B cell (primary cell): ENCODE data around the gene CDC25B. TPM values are rescaled to one million over a fixed set of nuclear protein-coding genes. Genes with fewer than 3 reads are reported as not detected.

Experiments used
- ATAC-seq: fragments of 200-7000 bp; cut with Tn5 transposase; one replicate; pipeline ENCODE4 v1.10.0; 2021; ENCODE audit warnings: low read depth, mild to moderate bottlenecking, moderate number of reproducible peaks, moderate library complexity
- CTCF ChIA-PET: fragments of 350-600 bp; sonication (Branson Sonifier 250); formaldehyde crosslinking; loops from one replicate; lab custom pipeline; 2021; ENCODE audit warnings: antibody characterized with exemption, inconsistent platforms; lab: Charles Lee
- POLR2A ChIA-PET: fragments of 350-600 bp; sonication (Branson Sonifier 250); formaldehyde crosslinking; loops from one replicate; lab custom pipeline; 2021; ENCODE audit warnings: antibody characterized with exemption; lab: Charles Lee
- DNase-seq: peaks from one replicate; pipeline ENCODE4 v3.0.0; 2013
- H2AFZ ChIP-seq: 2 replicates; pipeline ENCODE4 v1.6.1; 2012; ENCODE audit warnings: mild to moderate bottlenecking, low read depth, low read length; ENCODE audit not compliant: insufficient read depth, poor library complexity, severe bottlenecking
- H3K27ac ChIP-seq, 2 donors: 1 replicate in 1 of 2; 2 replicates in 1 of 2; pipeline ENCODE4 v1.5.1; 2012 to 2013; ENCODE audit warnings: low read length in 2 of 2, mild to moderate bottlenecking in 2 of 2, moderate library complexity in 1 of 2
- H3K27me3 ChIP-seq, 4 experiments: fragments of 200-600 bp in 1 of 4; sonication (generic) in 1 of 4; replicated peaks in 1 of 4; 1 replicate in 2 of 4; 2 replicates in 2 of 4; pipeline versions ENCODE4 v1.6.1 to v1.7.0; 2013 to 2016; ENCODE audit warnings: low read length in 3 of 4, mild to moderate bottlenecking in 2 of 4, mixed read lengths in 1 of 4, moderate library complexity in 1 of 4; ENCODE audit not compliant: insufficient read depth in 4 of 4, control insufficient read depth in 3 of 4; ENCODE audit errors: control extremely low read depth in 1 of 4
- H3K36me3 ChIP-seq, 2 experiments: replicated peaks in 1 of 2; 1 replicate in 1 of 2; 2 replicates in 1 of 2; pipeline versions ENCODE4 v1.6.1 to v1.7.1; 2013; ENCODE audit warnings: low read length in 1 of 2; ENCODE audit not compliant: insufficient read depth in 2 of 2, control insufficient read depth in 1 of 2; ENCODE audit errors: control extremely low read depth in 1 of 2, extremely low read depth in 1 of 2
- H3K4me1 ChIP-seq, 2 donors: fragments of 200-600 bp in 1 of 2; sonication (generic) in 1 of 2; 1 replicate in 1 of 2; 2 replicates in 1 of 2; pipeline versions ENCODE4 v1.5.1 to v1.6.1; 2013 to 2017; ENCODE audit warnings: low read length in 2 of 2; ENCODE audit not compliant: control insufficient read depth in 2 of 2, insufficient read depth in 2 of 2
- H3K4me2 ChIP-seq: replicated peaks from 2 replicates; pipeline ENCODE3; 2012; ENCODE audit warnings: mild to moderate bottlenecking, low read depth, low read length; ENCODE audit not compliant: poor library complexity, severe bottlenecking
- H3K4me3 ChIP-seq, 5 experiments: fragments of 200-600 bp in 1 of 5; sonication (generic) in 1 of 5; 1 replicate in 3 of 5; 2 replicates in 2 of 5; pipeline versions ENCODE4 v1.5.1 to v1.7.0; 2011 to 2016; ENCODE audit warnings: low read length in 4 of 5, mild to moderate bottlenecking in 4 of 5, low read depth in 2 of 5, control low read depth in 1 of 5, moderate library complexity in 1 of 5; ENCODE audit not compliant: insufficient read depth in 1 of 5; ENCODE audit errors: control extremely low read depth in 1 of 5, extremely low read depth in 1 of 5
- H3K79me2 ChIP-seq: fragments of 200-600 bp; sonication (generic); one replicate; pipeline ENCODE4 v1.6.0; 2016; ENCODE audit warnings: low read length; ENCODE audit not compliant: control insufficient read depth, insufficient read depth
- H3K9ac ChIP-seq: fragments of 200-600 bp; sonication (generic); 2 replicates; pipeline ENCODE4 v1.6.1; 2017; ENCODE audit warnings: mild to moderate bottlenecking, low read length, moderate library complexity
- H3K9me3 ChIP-seq, 3 donors: one replicate each; pipeline versions ENCODE4 v1.6.1 to v1.7.1; 2013; ENCODE audit warnings: low read length in 2 of 3; ENCODE audit not compliant: control insufficient read depth in 2 of 3, insufficient read depth in 1 of 3; ENCODE audit errors: control extremely low read depth in 1 of 3
- H4K20me1 ChIP-seq: 2 replicates; pipeline ENCODE4 v1.6.0; 2012; ENCODE audit warnings: mild to moderate bottlenecking, low read length; ENCODE audit not compliant: insufficient read depth, control insufficient read depth, poor library complexity, severe bottlenecking
- H3K27ac Mint-ChIP-seq: one replicate; pipeline ENCODE4 v1.8.0; 2021; ENCODE audit warnings: mixed read lengths
- H3K27me3 Mint-ChIP-seq: one replicate; pipeline ENCODE4 v1.8.0; 2021; ENCODE audit warnings: mixed read lengths
- H3K4me1 Mint-ChIP-seq: one replicate; pipeline ENCODE4 v1.8.0; 2021; ENCODE audit warnings: mixed read lengths
- H3K4me3 Mint-ChIP-seq: one replicate; pipeline ENCODE4 v1.8.0; 2021; ENCODE audit warnings: mixed read lengths
- H3K9me3 Mint-ChIP-seq: one replicate; pipeline ENCODE4 v1.8.0; 2022; ENCODE audit warnings: mixed read lengths; ENCODE audit not compliant: insufficient read depth
- EZH2 ChIP-seq: IDR thresholded peaks from 2 replicates; pipeline ENCODE4 v1.6.1; 2012; ENCODE audit warnings: borderline replicate concordance, low read depth, mild to moderate bottlenecking, moderate library complexity, low read length; ENCODE audit not compliant: insufficient read depth, poor library complexity, severe bottlenecking
- WGBS: methylation state at CpG from one replicate; pipeline ENCODE4 v1.1.5; 2013; ENCODE audit warnings: missing lambda C conversion rate; ENCODE audit not compliant: insufficient coverage; 5-methylcytosine and 5-hydroxymethylcytosine counted together
- intact Hi-C: fragments of 100-400 bp; cut with micrococcal nuclease; formaldehyde crosslinking; loops from one replicate; pipeline ENCODE4 v1.10.0; 2022
- polyA plus RNA-seq: library from polyadenylated mRNA; depleted of rRNA; stranded (reverse); fragments of >200 nt; gene quantifications from 2 replicates; pipeline ENCODE4 v1.2.3, GENCODE V29; 2012
- total RNA-seq, 2 donors: library from RNA; stranded (reverse); fragments of 120-200 nt in 1 of 2; gene quantifications; 1 replicate in 1 of 2; 2 replicates in 1 of 2; pipeline versions ENCODE4 v1.2.3 to v1.2.4, GENCODE V29; 2013 to 2022
- TF ChIP-seq, protein P1 (sequence below): fragments of 200-600 bp; IDR thresholded peaks from one replicate; pipeline ENCODE4 v1.8.0; 2022; ENCODE audit warnings: antibody characterized with exemption, mild to moderate bottlenecking

Gene CDC25B
- total and polyA plus RNA-seq, 2 donors (not counting 1 experiment from before 2014, with no cell fraction given): 72.3 to 114 TPM

DNA sequence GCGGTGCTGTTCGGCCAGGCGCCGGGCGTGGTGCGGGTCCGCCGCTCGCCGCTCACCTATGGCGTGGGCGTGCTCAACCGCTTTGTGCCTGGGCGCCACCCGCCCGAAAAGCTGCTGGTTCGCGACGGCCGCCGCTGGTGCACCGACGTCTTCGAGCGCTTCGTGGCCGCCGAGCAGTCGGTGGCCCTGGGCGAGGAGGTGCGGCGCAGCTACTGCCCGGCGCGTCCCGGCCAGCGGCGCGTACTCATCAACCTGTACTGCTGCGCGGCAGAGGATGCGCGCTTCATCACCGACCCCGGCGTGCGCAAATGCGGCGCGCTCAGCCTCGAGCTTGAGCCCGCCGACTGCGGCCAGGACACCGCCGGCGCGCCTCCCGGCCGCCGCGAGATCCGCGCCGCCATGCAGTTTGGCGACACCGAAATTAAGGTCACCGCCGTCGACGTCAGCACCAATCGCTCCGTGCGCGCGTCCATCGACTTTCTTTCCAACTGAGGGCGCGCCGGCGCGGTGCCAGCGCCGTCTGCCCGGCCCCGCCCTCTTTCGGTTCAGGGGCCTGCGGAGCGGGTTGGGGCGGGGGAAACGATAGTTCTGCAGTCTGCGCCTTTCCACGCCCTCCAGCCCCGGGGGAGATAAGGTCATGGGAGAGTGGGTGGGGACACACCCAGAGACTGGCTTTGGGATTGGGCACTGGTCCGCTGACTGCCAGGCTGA is 44.3 kb upstream of the CDC25B start:
- Mint-ChIP-seq H3K4me1 (peaks cover 7% of the 10 kb centered on the region), H3K9me3 (no peaks in the 10 kb centered on the region), H3K4me3 (peak overlapping the region; percentile 85), H3K27ac (peak overlapping the region; percentile 85), H3K27me3 (peaks cover 5% of the 10 kb centered on the region)
- Histone ChIP-seq H3K9ac (peak overlapping the region; percentile 54), H3K4me1 (peaks cover 0 to 12% of the 10 kb centered on the region in 2 donors), H3K79me2 (peaks cover 3% of the 10 kb centered on the region), H3K36me3 (no peaks in the 10 kb centered on the region), H3K27me3 (peaks cover 0 to 5% (median 0%) of the 10 kb centered on the region in 4 experiments), H3K4me3 (peak overlapping the region in 4 of 5 experiments; percentile 19 to 56 (median 50)), H3K4me2 (peak overlapping the region; percentile 82), H2AFZ (peak overlapping the region; percentile 75), H4K20me1 (no peaks in the 10 kb centered on the region), H3K27ac (no peak overlapping the region), H3K9me3 (no peaks in the 10 kb centered on the region)
- ATAC-seq (peak; percentile 84), DNase-seq (peak; percentile 62)
- ChIA-PET POLR2A (no interaction called here), CTCF (interaction anchor here (0.5 to 3.9 kb wide), 7 partner anchors 15 to 328 kb away, joined by 3 to 47 read pairs (median 3); partner anchors contain the start of gene ADISSP)
- WGBS: 57% methylated on average over 95 of the region's 95 CpGs
- intact Hi-C loops: loop anchor here (5.0 kb wide), 1 partner anchor 320 kb away; no protein-coding TSS in a partner anchor
- no peak for TF ChIP-seq EZH2
- TF ChIP-seq, protein P1, sequence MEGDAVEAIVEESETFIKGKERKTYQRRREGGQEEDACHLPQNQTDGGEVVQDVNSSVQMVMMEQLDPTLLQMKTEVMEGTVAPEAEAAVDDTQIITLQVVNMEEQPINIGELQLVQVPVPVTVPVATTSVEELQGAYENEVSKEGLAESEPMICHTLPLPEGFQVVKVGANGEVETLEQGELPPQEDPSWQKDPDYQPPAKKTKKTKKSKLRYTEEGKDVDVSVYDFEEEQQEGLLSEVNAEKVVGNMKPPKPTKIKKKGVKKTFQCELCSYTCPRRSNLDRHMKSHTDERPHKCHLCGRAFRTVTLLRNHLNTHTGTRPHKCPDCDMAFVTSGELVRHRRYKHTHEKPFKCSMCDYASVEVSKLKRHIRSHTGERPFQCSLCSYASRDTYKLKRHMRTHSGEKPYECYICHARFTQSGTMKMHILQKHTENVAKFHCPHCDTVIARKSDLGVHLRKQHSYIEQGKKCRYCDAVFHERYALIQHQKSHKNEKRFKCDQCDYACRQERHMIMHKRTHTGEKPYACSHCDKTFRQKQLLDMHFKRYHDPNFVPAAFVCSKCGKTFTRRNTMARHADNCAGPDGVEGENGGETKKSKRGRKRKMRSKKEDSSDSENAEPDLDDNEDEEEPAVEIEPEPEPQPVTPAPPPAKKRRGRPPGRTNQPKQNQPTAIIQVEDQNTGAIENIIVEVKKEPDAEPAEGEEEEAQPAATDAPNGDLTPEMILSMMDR: no peak

DNA sequence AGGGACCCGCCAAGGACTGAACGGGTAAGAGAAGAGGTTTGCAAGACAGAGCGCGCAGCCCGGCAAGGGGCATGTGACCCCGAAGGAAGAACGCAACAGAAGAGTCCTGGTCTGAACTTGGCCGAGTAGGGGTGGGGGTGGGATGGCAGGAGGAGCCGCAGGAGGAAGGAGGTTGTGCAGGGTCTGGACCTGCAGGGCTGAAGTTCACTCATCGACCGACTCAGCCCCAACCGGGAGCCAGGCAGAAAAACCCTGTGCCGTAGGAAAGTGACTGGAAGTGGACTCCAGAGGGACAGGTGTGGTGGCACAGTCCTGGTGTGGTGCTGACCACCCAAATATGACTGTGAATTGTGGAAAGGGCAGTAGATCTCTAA is 43.7 kb upstream of the CDC25B start:
- TF ChIP-seq, protein P1: no peak
- TF ChIP-seq EZH2: no peak
- intact Hi-C loops: loop anchor here (5.0 kb wide), 1 partner anchor 320 kb away; no protein-coding TSS in a partner anchor

More for the DNA sequence above, 43.7 kb upstream of the CDC25B start:
- no peak for DNase-seq
- Histone ChIP-seq H4K20me1 (no peaks in the 10 kb centered on the region), H3K27me3 (no peaks in the 10 kb centered on the region), H3K4me1 (peaks cover 0 to 12% of the 10 kb centered on the region in 2 donors), H3K4me2 (peak overlapping the region; percentile 82), H3K36me3 (no peaks in the 10 kb centered on the region), H3K27ac (no peak overlapping the region), H3K4me3 (peak overlapping the region in 3 of 5 experiments; percentile 50 to 56 (median 51)), H3K9me3 (no peaks in the 10 kb centered on the region), H2AFZ (peak overlapping the region; percentile 75), H3K9ac (peak overlapping the region; percentile 54), H3K79me2 (peaks cover 3% of the 10 kb centered on the region)
- no peaks in the 10 kb centered on the region for H3K9me3 Mint-ChIP-seq
- peaks cover 2% of the 10 kb centered on the region for H3K27me3 Mint-ChIP-seq
- peak overlapping the region; percentile 85 for H3K27ac Mint-ChIP-seq
- POLR2A ChIA-PET: no interaction called here
- H3K4me3 Mint-ChIP-seq: peak overlapping the region; percentile 85
- CTCF ChIA-PET: interaction anchor here (0.5 to 3.9 kb wide), 11 partner anchors 10 to 333 kb away, joined by 3 to 47 read pairs (median 3); partner anchors contain the start of genes ADISSP, CENPB and SPEF1
- no peak for ATAC-seq
- WGBS: 61% methylated on average over 10 of the region's 13 CpGs
- H3K4me1 Mint-ChIP-seq: peaks cover 7% of the 10 kb centered on the region
